Thoracic aorta (tissue), 2 donors: ENCODE results near the gene WDR49. TPM values are rescaled to one million over a fixed set of nuclear protein-coding genes. Genes with fewer than 3 reads are reported as not detected.

Experiments used
- ATAC-seq: fragments of 150-250 bp; one replicate; pipeline ENCODE4 v1.8.0; 2017; ENCODE audit warnings: low read depth; ENCODE audit not compliant: insufficient number of reproducible peaks, low FRiP score
- DNase-seq: peaks from one replicate; pipeline ENCODE4 v3.0.0-alpha.2; 2020; ENCODE audit warnings: low spot score
- H3K27ac ChIP-seq, 2 donors: fragments of 200-600 bp; sonication (generic); 1 replicate in 1 of 2; 2 replicates in 1 of 2; pipeline ENCODE4 v1.5.1; 2016; ENCODE audit warnings: mild to moderate bottlenecking in 2 of 2, moderate library complexity in 2 of 2
- H3K27me3 ChIP-seq: fragments of 200-600 bp; sonication (generic); replicated peaks from 2 replicates; pipeline ENCODE4 v1.6.0; 2016; ENCODE audit warnings: mild to moderate bottlenecking; ENCODE audit not compliant: insufficient read depth
- H3K36me3 ChIP-seq: fragments of 200-600 bp; sonication (generic); one replicate; pipeline ENCODE4 v1.5.1; 2016
- H3K4me1 ChIP-seq, 2 donors: fragments of 200-600 bp; sonication (generic); 1 replicate in 1 of 2; 2 replicates in 1 of 2; pipeline versions ENCODE4 v1.5.1 to v1.6.0; 2016; ENCODE audit warnings: low read depth in 2 of 2, mild to moderate bottlenecking in 1 of 2; ENCODE audit not compliant: control insufficient read depth in 1 of 2
- H3K4me3 ChIP-seq: fragments of 200-600 bp; sonication (generic); 2 replicates; pipeline ENCODE4 v1.5.1; 2016; ENCODE audit warnings: mild to moderate bottlenecking
- H3K9me3 ChIP-seq: fragments of 200-600 bp; sonication (generic); 2 replicates; pipeline ENCODE4 v1.5.1; 2016
- CTCF ChIP-seq: fragments of 200-600 bp; sonication (generic); IDR thresholded peaks from one replicate; pipeline ENCODE4 v1.5.1; 2019; ENCODE audit warnings: antibody characterized with exemption
- total RNA-seq, 2 donors: library from RNA; depleted of rRNA; stranded (reverse); fragments of >200 nt; gene quantifications; one replicate each; pipeline versions ENCODE4 v1.1.0 to v1.2.3, GENCODE V29; 2016

WDR49 gene
- total RNA-seq, 2 donors from 2014 or later = 0.41 to 0.63 TPM

- no peak overlapping the region for H3K4me3 ChIP-seq
- no peak overlapping the region for H3K27ac ChIP-seq
- H3K4me1 ChIP-seq = no peaks in the 10 kb centered on the region
- DNase-seq (peak; percentile 11), ATAC-seq (no peak)
- H3K36me3 ChIP-seq = no peaks in the 10 kb centered on the region
- H3K9me3 ChIP-seq = no peaks in the 10 kb centered on the region
- peak; percentile 73 for TF ChIP-seq CTCF
- no peaks in the 10 kb centered on the region for H3K27me3 ChIP-seq
These were observed 30.7 kb upstream of the WDR49 start for GRCh38 chr3:167684388-167684993.

GRCh38 chr3:167679526-167679925 is 25.8 kb upstream of the WDR49 start:
- no peaks in the 10 kb centered on the region for H3K4me1 ChIP-seq
- peaks cover 8% of the 10 kb centered on the region for H3K36me3 ChIP-seq
- TF ChIP-seq CTCF = no peak
- no peak for DNase-seq
- peaks cover 12% of the 10 kb centered on the region for H3K9me3 ChIP-seq
- H3K4me3 ChIP-seq = no peak overlapping the region
- H3K27ac ChIP-seq = no peak overlapping the region
- no peaks in the 10 kb centered on the region for H3K27me3 ChIP-seq
- no peak for ATAC-seq

- H3K9me3 ChIP-seq = peaks cover 12% of the 10 kb centered on the region
- no peak for TF ChIP-seq CTCF
- H3K27ac ChIP-seq = no peak overlapping the region
- no peaks in the 10 kb centered on the region for H3K27me3 ChIP-seq
- H3K4me1 ChIP-seq = no peaks in the 10 kb centered on the region
- DNase-seq (no peak), ATAC-seq (no peak)
- no peak overlapping the region for H3K4me3 ChIP-seq
- H3K36me3 ChIP-seq = peaks cover 8% of the 10 kb centered on the region
These were observed 22.1 kb upstream of the WDR49 start for GRCh38 chr3:167675848-167676247.

- peaks cover 12% of the 10 kb centered on the region for H3K9me3 ChIP-seq
- no peaks in the 10 kb centered on the region for H3K27me3 ChIP-seq
- ATAC-seq (no peak), DNase-seq (no peak)
- H3K36me3 ChIP-seq = peaks cover 8% of the 10 kb centered on the region
- no peak overlapping the region for H3K4me3 ChIP-seq
- no peak for TF ChIP-seq CTCF
- H3K4me1 ChIP-seq = no peaks in the 10 kb centered on the region
- no peak overlapping the region for H3K27ac ChIP-seq
These were observed 19.5 kb upstream of the WDR49 start for GRCh38 chr3:167673221-167673620.

- ATAC-seq (no peak), DNase-seq (no peak)
- Histone ChIP-seq H3K27ac (no peak overlapping the region), H3K27me3 (no peaks in the 10 kb centered on the region), H3K4me1 (no peaks in the 10 kb centered on the region), H3K4me3 (no peak overlapping the region), H3K36me3 (peaks cover 8% of the 10 kb centered on the region), H3K9me3 (peaks cover 12% of the 10 kb centered on the region)
- TF ChIP-seq CTCF = no peak
These were observed 18.2 kb upstream of the WDR49 start for GRCh38 chr3:167671878-167672427.
